GM18951 (cell line): ENCODE results near the gene CKM.

Experiments
- POLR2A ChIP-seq: IDR thresholded peaks from 4 replicates; pipeline ENCODE4 v1.6.1; 2011; ENCODE audit warnings: mild to moderate bottlenecking; ENCODE audit not compliant: insufficient read length, insufficient read depth; ENCODE audit errors: extremely low read depth
- in situ Hi-C: fragments of 300-500 bp; cut with MboI; formaldehyde crosslinking; loops from one replicate; pipeline ENCODE4 v1.12.0; 2022; ENCODE audit warnings: low sequenced_read_pairs, mixed read lengths, inconsistent platforms; ENCODE audit not compliant: unreplicated experiment

The CKM gene

DNA sequence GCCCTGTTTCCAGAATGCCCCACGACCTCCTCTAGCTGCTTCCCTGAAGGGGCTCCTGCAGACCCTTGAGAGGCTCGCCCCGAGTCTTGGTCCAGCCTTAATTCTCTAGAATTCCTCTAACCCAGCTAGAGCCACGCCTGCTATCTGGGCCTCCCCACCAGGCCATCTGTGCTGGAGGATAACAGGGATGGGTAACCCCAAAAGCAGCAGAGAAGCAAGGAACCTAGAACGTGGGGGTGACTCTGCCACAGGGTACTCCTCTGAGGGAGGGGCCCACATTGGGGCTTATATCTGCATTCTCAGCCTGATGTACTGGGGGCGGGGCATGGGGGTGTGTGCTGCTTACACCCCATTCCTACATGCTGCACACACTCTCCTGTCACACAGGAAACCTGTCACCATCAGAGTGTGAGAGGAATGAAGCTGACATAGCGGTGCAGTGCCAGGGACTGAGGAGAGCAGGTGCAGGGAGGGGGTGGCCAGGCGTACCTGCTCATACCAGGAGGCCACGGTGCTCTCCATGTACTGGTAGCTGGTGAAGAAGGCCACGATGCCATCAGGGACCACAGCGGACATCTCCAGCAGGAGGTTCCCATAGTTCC lies 31.7 kb upstream of the CKM start:
- in situ Hi-C loops, result no loop called here
- no peak for TF ChIP-seq POLR2A

DNA sequence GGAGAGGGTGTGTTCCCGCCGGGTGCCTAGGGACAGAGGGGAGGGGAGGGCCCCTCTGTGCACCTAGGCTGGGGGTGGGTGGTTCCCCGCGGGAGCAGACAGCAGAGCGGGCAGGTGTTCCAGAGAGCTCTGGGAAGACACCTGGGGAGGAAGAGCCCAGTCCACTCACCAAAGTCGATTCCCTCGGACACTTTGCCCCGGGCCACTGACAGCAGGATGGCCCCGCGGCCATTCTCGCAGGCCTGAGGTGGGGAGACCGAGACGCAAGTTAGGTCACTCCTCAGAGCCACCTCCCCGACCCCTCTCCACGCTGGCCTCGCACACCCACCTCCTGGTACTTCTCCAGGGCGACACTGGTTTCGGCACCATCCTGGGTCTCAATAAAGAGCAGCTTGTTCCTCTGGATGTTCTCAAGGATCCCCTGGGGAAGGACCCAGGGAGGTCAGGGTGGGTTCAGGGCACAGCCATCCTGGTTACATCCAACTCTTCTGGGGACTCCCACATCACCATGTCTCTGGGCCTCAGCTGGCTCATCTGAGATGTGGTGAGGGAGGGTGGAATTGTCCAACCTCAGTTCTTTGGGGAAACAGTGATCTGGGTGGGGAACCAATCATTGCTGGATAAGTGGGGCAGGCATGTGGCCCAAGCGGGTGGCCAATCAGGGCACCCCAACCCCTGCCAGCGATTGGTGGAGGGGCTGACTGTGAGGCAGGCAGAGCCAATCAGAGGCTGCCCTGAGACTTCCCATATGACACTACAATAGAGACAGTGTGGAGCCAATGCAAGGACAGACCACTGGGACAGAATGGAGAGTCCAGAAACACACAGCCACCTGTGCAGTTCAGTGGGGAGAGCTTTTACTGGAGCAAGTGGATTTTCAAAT lies 30.5 kb upstream of the CKM start:
- no peak for TF ChIP-seq POLR2A
- in situ Hi-C loops, result no loop called here

DNA sequence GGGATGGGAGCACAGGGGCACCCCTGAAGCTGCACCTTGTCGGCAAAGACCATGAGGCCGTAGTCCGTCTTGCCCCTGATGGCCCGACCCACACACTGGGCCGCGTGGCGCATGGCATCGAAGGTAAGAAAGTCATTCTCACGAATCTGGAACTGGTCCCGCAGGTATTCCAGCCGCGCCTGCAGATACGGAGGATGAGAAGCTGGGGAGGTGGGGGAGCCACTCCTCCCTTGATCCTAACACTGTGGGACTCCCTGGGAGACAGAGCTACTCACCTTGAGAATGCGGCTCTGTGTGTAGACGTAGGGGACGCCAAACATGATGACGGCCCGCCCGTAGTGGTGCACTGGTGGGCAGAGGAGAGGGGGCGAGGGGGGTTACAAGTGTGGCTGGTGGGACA lies 29.8 kb upstream of the CKM start:
- TF ChIP-seq POLR2A, result no peak
- in situ Hi-C loops, result no loop called here

DNA sequence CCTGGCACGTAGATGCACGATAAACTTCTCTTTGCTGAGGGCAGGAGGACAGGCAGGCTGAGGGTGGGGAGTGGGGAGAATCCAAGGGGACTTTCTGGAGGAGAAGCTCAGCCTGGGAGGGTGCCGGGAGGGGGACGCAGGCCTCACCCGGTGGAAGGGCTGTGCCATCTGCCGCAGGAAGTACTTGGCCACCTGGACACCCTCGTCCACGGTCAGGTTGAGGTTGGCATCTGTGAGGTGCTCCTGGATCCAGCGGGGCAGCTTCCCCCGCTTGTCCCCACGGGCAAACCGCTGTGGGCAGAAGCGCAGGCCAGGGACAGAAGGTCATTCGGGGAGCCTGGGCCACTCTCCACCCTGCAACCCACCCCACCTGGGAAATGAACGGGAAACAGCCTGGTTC lies 29.4 kb upstream of the CKM start:
- in situ Hi-C loops, result no loop called here
- TF ChIP-seq POLR2A, result no peak

DNA sequence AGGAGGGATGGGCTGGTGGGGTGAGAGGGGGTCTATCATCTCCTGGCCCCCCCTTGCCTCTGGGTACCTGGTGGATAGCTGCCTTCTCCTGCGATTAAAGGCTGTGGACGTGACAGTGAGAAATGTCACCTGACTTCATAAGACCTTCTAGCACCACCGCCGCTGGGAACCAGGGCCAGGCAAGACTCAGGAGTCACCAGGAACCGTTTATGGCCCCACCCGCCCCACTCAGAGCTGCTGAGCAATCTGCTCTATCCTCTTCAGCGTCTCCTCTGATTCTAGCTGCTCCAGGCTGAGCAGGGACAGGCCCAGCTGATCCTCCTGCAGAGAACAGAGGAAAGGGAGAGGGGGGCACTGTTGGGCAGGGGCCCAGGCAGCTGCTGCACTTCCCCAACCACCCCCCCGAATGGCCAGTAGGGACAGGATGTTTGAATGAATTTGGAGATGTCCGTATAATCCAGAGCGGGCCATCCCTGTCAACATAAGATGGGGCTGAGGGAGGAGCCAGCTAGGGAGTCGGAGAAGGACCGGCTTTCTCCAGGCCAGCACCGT lies 28.8 kb upstream of the CKM start:
- no peak for TF ChIP-seq POLR2A
- in situ Hi-C loops, result no loop called here

DNA sequence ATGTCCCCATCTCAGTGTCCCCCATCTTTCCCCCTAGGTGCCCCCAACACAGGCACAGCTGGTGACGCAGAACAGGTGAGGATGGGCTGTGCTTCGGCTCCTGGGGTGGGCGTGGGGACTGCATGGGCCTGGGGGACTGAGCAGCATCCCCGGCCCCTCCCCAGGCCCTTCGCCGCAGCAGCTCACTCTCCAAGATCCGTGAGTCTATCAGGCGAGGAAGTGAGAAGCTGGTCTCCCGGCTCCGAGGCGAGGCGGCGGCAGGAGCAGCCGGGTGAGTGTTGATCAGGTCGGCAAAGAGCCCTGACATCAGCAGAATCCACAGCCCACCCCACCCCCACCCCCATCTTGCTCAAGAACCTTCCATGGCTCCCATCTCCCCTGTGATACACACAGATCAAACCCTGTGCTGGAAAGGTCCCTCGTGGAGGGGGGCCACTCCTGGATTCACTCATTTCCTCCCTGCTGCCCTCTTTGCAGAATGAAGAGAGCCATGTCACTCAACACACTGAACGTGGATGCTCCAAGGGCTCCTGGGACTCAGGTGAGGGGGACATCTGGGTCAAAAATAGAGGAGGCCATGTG lies 27.9 kb upstream of the CKM start:
- in situ Hi-C loops, result no loop called here
- TF ChIP-seq POLR2A, result no peak

DNA sequence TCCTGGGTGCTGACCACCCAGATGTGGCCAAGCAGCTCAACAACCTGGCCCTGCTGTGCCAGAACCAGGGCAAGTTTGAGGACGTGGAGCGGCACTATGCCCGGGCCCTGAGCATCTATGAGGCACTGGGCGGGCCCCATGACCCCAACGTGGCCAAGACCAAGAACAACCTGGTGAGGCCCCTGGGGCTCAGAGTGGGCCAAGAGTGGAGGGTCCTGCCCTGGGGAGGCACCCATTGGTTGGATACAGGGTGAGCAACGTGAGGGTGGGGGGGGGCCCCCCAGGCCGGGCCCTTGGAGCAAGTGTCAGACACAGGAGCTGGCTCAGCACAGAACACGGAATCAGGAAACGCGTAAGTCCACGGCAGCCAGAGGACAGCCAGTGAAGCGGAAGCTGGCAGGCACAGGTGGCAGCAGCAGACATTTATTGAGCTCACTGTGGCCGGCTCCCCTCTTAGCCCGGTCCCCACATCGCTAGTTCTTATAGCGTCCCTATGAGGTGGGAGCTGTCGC lies 26.8 kb upstream of the CKM start:
- in situ Hi-C loops, result no loop called here

DNA sequence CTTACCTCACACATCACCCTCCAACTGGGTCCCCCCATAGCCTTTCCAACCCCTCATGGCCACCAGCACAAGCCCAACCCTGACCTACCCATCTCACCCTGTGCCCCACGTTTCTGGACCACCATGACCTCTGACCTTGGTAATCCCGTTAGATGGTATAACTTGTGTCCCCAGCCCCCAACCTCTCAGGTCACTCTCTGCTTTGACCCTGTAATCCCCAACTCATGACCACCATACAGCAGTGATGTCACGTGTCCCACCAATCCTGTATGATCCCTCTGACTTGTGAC lies 26.4 kb upstream of the CKM start:
- in situ Hi-C loops, result no loop called here
- TF ChIP-seq POLR2A, result no peak

More for the DNA sequence above, 26.8 kb upstream of the CKM start:
- no peak for TF ChIP-seq POLR2A

DNA sequence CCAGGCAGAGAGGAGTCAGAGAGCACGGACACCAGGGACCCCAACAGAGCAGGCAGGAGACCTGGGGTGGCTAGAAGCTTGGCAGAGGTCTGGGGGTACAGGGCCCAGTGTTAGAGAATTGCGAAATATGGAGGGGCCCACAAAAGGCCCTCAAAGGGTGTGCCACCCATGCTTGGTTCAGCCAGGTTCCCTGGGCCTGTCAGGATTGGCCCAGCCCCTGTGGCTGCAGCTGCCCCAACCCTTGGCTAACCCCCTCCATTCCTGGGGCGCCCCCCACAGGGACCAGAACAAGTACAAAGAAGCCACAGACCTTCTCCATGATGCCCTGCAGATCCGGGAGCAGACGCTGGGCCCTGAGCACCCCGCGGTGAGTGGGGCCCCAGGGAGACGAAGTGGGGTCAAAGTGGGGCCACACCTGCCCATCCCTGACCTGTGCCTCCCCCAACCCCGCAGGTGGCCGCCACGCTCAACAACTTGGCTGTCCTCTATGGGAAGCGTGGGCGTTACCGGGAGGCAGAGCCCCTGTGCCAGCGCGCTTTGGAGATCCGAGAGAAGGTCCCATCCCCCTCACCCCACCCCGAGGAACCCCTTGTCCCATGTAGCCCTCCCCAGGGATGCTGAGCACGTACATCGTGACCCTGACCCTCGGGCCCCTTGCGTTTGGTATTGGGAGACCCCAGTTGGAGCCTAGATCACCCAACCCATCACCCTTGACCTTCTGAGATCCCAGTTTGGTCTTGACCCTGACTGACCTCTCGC lies 25.9 kb upstream of the CKM start:
- TF ChIP-seq POLR2A, result no peak
- in situ Hi-C loops, result no loop called here

DNA sequence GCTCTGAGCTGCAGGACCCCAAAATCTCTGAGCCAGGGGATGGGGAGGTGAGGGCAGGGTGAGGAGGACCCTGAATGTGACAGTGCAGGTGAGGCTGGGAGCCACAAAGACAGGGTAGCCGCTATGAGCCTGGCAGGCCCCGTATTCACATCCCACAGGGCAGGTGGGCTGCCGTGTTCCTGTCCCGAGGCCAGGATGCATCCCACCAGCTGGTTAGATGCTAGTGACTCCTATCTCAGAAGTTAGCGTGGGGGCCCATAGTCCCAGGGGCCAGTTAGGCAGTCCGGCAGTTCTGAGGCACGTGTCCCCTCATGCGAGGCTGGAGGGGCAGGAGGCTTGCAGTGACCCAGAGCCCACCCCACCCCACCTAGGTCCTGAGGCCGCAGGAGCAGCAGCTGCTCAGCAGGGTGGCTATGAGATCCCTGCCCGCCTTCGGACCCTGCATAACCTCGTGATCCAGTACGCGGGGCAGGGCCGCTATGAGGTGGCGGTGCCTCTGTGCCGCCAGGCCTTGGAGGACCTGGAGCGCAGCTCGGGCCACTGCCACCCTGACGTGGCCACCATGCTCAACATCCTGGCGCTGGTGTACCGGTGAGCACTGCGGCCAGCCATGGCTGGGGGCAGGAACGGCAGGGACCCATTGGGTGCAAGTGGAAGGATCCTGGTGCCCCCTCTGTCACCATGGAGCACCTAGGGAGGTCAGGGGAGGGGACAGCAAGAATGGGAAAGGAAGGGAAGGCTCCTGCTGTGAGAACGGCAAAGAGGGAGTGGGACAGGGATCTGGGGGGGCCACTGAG lies 25.1 kb upstream of the CKM start:
- no peak for TF ChIP-seq POLR2A
- in situ Hi-C loops, result no loop called here

DNA sequence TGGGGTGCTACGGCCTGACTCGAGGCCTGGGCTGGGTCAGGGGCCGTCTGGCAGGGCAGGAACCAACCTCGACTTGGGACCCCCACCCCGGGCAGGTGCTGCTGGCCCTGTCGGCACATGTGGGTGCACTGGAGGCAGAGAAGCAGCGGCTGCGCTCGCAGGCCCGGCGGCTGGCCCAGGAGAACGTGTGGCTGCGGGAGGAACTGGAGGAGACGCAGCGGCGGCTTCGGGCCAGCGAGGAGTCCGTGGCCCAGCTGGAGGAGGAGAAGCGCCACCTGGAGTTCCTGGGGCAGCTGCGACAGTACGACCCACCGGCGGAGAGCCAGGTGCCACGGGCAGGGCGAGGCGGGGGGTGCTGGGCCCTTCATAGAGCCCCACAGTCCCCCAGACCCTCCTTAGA lies 23.8 kb upstream of the CKM start:
- in situ Hi-C loops, result no loop called here
- no peak for TF ChIP-seq POLR2A

DNA sequence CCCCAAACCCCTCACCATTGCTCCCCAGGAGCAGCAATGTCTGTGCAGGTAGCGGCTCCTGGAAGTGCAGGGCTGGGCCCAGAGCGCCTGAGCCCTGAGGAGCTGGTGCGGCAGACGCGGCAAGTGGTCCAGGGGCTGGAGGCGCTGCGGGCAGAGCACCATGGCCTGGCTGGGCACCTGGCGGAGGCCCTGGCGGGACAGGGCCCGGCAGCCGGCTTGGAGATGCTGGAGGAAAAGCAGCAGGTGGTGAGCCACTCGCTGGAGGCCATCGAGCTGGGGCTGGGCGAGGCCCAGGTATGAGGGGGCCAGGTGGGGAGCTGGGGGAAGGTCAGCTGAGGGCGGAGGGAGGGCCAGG lies 22.8 kb upstream of the CKM start:
- in situ Hi-C loops, result no loop called here
- no peak for TF ChIP-seq POLR2A
